Renal pelvis (tissue), 4 donors: ENCODE measurements around the gene NCOA3. TPM values are rescaled to one million over a fixed set of nuclear protein-coding genes. Genes with fewer than 3 reads are reported as not detected.
"Not testable (repeated sequence)": the region's sequence is repeated elsewhere in the genome, so short reads cannot be mapped to it uniquely, and the experiment has no call there.

Experiments
- DNase-seq: peaks from one replicate; pipeline ENCODE4 v3.0.0-alpha.2; 2013
- polyA plus RNA-seq, 3 donors: library from polyadenylated mRNA; unstranded; fragments of 120-200 nt; gene quantifications; one replicate each; pipeline ENCODE4 v1.2.1, GENCODE V29; 2013; ENCODE audit not compliant: insufficient read length in 3 of 3

The NCOA3 gene
- polyA plus RNA-seq, 3 donors: 31.5 to 40.1 (median 36.1) TPM

DNA sequence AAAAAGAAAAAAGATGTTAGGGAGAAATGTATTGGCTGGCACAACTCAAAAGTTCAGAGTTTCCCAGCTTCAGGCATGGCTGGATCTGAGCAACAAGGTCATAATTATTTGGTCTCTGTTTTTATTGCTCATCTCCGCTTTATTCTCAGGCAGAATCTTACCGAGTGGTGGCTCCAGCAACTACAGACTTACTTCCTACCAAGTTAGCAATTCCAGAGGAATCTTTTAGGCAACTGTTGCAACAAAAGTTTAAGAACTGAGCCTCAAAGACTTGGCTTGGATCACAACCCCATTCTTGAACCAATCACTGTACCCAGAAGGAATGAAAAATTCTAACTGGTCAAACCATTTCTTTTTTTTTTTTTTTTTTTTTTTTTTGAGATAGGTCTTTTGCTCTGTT lies 35.5 kb upstream of the NCOA3 start:
- DNase-seq: no peak

GRCh38 chr20:47466704-47467459 lies 34.8 kb upstream of the NCOA3 start:
- DNase-seq: peak; percentile 57

DNA sequence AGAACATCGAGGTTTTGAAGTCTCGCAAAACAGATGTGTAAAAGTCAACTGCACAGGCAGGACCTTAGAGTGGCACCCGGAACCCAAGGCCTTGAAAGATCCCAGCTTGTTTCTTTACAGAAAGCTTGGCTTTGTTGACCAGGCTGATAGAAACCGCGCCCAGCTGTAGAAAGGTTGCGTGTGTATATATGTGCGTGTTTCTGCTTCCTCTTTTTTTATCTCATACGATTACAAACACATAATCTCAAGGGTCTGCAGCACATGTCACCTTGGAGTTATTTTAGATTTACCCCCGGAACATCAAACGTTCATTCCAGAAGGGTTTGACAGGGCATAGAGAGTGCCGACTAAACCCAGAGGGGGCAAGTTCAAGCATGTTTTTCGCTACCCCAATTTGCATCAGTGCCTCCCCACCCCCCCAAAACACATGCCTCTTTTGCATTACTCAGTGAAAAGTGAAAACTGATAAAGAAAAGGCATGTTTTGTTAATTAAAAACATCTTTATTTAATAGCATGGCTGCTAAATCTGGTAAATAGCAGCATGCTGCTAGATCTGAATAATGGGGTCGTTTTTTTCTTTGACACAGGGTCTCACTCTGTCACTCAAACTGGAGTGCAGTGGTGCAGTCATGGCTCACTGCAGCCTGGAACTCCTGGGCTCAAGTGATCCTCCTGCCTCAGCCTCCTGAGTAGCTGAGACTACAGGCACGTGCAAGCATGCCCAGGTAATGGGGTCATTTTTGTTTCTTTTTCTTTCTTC lies 33.2 kb upstream of the NCOA3 start:
- DNase-seq: no peak

DNA sequence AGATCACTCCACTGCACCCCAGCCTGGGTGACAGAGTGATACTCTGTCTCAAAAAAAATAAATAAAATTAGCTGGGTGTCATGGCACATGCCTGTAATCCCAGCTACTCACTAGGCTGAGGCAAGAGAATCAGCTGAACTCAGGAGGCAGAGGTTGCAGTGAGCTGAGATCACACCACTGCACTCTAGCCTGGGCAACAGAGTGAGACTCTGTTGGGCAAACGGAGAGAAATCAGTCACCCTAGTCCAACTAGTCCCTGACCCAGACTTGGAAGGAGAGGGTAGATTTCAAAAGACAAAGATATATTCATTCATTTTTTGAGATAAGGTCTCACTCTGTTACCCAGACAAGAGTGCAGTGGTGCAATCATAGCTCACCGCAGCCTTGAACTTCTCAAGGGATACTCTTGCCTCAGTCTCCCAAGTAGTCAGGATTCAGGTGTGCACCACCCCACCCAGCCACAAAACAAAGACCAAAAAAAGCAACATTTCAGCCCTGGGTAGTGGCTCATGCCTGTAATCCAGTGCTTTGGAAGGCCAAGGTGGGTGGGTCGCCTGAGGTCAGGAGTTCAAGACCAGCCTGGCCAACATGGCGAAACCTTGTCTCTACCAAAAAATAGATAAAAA lies 26.2 kb upstream of the NCOA3 start:
- no peak for DNase-seq

DNA sequence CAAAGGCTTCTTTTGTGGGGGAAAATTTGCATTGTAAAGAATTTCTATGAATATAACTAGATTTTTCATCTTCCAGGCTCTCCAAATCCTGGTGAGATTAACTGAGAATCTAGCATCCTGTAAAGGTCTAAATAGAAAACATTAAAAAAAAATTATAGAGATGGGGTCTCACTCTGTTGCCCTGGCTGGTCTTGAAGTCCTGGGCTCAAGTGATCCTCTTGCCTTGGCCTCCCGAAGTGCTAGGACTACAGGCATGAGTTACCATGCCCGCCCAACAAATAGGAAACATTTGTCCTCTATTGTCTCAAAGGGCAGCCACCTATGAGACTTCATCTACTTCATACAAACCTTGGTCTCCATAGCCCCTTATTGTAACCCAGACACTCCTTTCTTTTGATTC lies 25.2 kb upstream of the NCOA3 start:
- DNase-seq: no peak

DNA sequence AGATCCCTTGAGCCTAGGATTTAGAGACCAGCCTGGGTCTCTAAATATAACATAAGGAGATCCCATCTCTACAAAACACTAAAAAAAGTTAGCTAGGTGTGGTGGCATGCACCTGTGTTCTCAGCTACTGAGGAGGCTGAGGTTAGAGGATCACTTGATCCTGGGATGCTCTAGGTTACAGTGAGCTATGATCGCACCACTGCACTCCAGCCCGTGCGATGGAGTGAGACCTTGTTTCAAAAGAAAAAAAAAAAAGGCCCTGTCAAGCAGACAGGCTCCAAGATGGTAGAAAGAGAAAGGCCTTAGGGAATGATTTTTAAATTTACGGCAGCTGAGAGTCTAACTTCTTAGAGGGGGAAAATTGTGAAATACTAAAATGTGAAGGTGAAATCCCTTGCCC lies 22.6 kb upstream of the NCOA3 start:
- no peak for DNase-seq

DNA sequence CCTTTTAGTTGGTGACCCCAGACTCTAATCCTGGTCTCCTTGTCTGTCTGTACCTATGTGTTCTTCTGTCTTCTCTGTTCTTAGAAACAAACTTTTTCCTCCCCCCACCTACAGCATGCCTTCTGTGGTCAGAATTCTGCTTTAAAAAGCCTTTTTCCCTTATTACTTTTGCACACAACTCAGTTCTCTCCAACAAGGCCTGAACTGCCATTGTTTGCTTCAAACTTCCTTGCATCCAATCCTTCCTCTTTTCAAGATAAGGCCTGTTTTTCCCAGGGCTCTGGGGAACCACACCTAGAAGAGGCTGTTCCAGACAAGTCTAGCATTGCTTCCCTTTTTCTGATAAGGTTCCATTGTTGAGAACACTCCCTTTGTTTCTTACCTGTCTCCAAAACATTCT lies 22.2 kb upstream of the NCOA3 start:
- DNase-seq: no peak

DNA sequence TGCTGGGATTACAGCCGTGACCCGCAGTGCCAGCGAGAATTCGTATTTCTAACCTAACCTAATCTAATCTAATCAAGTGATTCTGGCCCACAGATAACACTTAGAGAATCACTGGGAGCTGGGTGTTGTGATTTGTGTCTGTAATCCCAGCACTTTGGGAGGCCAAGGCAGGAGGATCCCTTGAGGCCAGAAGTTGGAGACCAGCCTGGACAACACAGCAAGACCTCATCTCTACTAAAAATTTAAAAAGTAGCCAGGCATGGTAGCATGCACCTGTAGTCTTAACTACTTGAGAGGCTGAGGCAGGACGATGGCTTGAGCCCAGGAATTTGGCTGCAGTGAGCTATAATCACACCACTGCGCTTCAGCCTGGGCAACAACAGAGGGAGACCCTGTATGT lies 21.4 kb upstream of the NCOA3 start:
- DNase-seq: no peak

DNA sequence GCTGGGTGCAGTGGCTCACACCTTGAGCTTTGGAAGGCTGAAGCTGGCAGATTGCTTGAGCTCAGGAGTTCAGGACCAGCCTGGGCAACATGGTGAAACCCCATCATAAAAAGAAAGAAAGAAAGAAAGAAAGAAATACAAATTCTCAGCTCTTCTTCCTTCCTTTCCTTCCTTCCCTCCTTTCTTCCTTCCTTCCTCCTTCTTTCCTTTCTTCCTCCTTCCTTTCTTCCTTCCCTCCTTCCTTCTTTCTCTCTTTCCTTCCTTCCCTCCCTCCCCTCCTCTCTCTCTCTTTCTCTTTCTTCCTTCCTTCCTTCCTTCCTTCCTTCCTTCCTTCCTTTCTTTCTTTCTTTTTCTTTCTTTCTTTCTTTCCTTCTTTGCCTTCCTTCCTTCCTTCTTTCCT lies 21.0 kb upstream of the NCOA3 start:
- no peak for DNase-seq

DNA sequence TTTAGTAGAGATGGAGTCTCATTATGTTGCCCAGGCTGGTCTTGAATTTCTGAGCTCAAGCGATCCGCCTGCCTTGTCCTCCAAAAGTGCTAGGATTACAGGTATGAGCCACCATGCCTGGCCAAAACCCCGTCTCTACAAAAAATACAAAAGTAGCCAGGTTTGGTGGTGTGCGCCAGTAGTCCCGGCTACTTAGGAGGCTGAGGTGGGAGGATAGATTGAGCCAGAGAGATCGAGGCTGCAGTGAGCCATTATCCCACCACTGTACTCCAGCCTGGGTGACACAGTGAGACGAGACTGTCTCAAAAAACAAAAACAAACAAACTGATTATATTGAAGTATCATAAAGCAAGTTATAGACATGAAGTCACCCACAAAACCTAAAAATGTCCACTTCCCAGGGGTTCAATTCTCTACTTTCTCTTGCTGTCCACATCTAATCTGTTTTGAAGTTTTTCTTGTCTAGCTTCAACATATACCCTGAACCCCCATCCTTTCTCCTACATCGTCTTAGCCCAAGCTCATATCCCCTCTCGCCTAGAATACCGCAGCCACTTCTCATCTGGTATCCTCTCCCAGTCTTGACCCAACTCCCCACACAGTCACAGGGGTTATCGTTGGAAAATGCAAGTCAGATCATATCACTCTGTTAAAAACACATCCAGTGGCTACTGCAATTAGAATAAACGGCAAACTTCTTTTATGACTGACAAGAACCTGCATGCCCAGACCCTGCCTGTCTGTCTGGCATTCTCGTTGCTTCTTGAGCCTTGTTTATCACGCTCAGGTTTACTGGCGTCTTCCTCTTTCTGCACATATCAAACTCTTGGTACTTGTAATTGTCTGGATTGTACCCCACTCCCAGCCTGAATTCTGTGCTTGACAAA lies 20.1 kb upstream of the NCOA3 start:
- no peak for DNase-seq

DNA sequence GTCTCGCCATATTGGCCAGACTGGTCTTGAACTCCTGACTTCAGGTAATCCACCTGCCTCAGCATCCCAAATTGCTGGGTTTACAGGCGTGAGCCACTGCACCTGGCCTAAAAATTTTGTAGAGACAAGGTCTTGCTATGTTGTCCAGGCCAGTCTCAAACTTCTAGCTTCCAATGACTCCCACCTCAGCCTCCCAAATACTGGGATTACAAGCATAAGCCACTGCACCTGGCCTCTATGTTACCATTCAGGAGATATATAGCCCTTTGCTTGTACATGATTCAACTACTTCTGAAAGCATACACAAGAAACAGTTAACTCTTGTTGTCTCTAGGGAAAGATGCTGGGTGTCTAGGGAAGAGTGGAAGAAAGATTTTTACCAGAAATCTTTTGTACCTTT lies 19.0 kb upstream of the NCOA3 start:
- DNase-seq: no peak

GRCh38 chr20:47484303-47484702 lies 17.4 kb upstream of the NCOA3 start:
- no peak for DNase-seq

DNA sequence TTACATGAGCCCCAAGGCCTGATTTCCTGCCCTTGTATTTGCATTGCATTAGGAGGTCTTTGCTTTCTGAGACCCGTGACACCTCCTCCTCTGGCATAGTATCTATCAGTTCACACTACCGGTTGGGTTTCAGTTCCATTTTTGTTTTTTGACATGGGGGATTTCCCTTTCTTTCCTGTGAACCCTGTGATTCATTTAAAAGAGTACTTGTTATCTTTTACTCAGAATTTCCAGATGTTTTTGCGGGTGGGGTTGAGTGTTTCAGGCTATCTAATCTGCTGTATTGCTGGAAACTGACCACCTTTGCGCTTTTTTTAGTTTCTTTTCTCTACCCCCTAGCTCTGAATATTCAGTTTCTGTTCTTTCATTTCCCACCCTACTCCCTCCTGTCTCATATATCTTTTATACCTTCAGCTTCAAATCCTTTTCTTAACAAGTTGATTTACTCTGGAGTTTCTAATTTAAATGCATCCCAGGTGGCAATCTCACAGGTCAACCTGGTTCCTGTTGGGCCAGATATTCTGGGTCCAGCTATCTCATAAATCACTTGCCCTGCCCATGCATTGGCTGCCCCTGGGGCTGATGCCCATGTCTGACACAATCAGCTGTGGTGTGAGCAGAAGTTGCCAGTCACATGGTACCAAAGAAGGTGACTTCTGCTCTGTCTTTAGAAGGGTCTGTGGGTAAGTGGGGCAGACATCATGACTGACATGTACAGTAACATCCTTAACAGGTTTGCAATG lies 14.3 kb upstream of the NCOA3 start:
- DNase-seq: no peak

DNA sequence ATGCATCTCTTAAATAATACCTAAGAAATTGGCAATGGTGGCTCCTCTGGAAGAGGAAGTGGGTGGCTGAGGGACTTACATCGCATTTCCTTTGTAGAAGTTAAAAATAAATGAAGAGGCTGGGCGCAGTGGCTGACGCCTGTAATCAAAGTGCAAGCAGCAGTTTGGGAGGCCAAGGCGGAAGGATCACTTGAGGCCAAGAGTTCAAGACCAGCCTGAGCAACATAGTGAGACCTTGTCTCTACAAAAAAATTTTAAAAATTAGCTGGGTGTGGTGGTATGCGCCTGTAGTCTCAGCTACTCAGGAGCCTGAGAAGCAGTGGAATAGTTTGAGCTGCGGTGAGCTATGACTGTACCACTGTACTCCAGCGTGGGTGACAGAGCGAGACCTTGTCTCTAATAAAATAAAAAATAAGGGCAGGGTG lies 12.2 kb upstream of the NCOA3 start:
- DNase-seq: no peak

DNA sequence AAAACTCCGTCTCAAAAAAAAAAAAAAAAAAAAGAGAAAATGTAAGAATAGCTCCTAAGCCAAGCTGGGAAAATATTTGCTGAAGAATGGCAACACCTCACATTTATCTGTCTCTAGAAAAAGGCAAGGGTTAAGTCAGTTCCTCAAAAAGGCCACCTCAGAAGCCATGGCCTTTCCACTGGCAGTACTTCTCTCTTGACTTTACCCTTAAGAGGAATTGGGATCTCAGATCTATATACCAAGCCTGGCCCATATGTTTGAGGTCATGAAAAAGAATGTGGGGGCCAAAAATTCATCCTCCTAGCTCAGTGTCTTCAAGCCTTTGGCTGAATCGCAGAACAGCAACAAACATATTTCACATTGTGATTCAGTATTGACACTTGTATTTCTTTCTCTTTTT lies 10.9 kb upstream of the NCOA3 start:
- DNase-seq: no peak

GRCh38 chr20:47492284-47492683 lies 9.4 kb upstream of the NCOA3 start:
- no peak for DNase-seq

GRCh38 chr20:47493175-47493962 lies 8.3 kb upstream of the NCOA3 start:
- DNase-seq: peak; percentile 54

DNA sequence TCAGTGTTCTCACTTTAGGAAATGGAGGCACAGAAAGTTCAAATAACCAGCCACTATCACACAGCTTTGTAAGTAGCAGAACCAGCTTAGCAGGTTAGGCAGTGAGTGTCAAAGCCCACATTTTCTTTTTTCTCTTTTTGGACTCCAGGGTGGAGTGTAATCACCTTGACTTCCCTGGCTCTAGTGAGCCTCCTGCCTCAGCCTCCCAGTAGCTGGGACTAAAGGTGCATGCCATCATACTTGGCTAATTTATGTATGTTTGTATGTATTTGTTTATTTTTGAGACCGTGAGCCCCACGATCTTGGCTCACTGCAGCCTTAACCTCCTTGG lies 7.8 kb upstream of the NCOA3 start:
- DNase-seq: no peak

- not testable (repeated sequence) for DNase-seq
Measured at GRCh38 chr20:47494606-47495005, 7.1 kb upstream of the NCOA3 start.

DNA sequence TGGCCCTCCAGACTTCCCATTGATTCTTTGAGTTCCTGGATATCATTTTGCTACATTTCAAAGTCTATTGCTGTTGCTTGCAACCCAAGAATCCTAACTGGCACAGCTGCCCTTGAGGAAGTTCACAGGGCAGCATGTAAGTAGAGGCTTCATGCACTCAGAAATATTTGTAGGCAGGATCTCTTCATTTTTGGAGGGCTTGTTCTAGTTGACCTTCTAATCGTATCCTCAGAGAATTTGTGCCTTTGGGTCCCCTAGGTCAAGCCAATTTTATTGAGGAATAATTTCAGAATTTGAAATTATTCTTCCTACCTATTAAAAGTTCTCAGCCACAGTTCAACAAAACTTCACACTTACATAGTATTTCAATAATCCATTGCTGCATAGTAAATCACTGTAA lies 5.6 kb upstream of the NCOA3 start:
- DNase-seq: no peak

DNA sequence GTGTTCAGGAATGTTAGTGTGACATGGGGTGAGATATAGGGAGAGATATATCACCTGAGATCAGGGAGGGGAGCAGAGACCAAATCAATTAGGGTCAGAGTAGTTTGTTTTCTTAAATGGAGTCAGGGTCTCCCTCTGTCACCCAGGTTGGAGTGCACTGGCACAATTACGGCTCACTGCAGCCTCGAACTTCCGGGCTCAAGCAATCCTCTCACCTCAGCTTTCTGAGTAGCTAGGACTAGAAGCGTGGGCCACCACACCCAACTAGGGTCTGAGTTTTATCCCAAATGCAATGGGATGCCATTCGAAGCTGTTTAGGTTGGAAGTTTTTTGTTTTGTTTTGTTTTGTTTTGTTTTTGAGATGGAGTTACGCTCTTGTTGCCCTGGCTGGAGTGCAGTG lies 3.1 kb upstream of the NCOA3 start:
- DNase-seq: no peak
